OCI-LY7 (cell line): ENCODE results near the gene RBM19.

Experiments used
- CTCF ChIP-seq: fragments of 200-600 bp; sonication (generic); conservative IDR thresholded peaks from 2 replicates; pipeline ENCODE4 v1.5.1; 2014; ENCODE audit warnings: mild to moderate bottlenecking, antibody characterized with exemption, low read length, moderate library complexity, mixed read lengths
- EZH2phosphoT487 ChIP-seq: fragments of 200-600 bp; sonication (generic); IDR thresholded peaks from 2 replicates; pipeline ENCODE4 v1.6.1; 2018; ENCODE audit warnings: low read depth, borderline replicate concordance, mild to moderate bottlenecking, mixed run types, antibody characterized with exemption, low read length, moderate library complexity, mixed read lengths

GRCh38 chr12:113945174-113946173, 20.7 kb downstream of the RBM19 start:
- TF ChIP-seq CTCF (no peak), EZH2phosphoT487 (no peak)
